ENCODE results near the gene KCTD10.

KCTD10 gene

GRCh38 chr12:109467978-109468676, 9.0 kb downstream of the KCTD10 start:
- DNase-seq = no peak

- no peak for DNase-seq
These were observed 10.3 kb downstream of the KCTD10 start for GRCh38 chr12:109466821-109467220.

DNA sequence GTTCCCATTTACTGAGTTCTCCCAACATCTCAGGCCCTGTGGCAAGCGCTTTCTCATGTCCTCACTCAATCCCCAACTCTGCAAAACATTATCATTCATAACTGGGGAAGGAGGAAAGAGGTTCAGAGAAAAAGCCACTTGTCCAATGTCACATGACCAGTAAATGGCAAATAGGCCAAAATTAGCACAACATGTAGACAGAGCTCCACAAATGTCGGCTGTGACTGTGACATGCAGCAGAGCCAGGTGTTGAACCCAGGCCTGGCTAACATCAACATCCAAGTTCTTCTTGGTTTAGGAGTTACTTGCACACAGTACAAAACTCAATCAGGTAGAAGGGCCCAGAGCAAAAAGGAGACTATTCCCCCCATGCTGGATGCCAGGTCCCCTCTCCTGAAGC, 10.8 kb downstream of the KCTD10 start:
- no peak for DNase-seq

DNA sequence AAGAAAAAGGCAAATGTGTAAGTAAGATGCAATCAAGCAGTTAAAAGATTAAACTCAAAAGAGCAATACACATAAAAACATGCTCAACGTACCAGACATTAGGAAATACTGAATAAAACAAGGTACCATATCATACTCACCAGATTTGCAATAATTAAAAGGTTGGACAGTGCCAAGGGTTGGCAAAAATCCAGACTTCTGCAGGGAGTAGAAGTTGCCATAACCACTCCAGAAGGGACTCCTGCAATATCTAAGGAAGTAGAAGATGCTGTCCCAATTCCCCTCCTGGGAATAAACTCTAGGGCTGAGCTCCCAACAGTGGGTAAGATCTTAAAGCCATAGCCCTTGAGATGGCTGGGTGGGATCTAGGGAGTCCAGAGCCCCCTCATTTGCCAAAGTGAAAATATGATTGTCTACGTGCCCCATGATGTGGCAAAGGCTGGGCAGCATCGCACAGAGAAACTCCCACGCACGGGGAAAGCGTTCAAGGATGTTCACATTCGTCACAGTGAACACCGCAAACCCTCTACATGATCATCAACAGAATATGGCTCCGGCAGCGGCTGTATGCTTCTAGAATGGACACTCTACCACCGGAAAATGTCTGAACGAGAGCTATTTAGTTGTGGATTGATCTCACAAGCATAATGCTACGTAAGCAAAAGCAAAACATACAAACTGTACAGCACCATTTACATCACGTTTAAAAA, 12.3 kb downstream of the KCTD10 start:
- DNase-seq = no peak

- no peak for DNase-seq
These were observed 13.3 kb downstream of the KCTD10 start for GRCh38 chr12:109463756-109464155.

DNA sequence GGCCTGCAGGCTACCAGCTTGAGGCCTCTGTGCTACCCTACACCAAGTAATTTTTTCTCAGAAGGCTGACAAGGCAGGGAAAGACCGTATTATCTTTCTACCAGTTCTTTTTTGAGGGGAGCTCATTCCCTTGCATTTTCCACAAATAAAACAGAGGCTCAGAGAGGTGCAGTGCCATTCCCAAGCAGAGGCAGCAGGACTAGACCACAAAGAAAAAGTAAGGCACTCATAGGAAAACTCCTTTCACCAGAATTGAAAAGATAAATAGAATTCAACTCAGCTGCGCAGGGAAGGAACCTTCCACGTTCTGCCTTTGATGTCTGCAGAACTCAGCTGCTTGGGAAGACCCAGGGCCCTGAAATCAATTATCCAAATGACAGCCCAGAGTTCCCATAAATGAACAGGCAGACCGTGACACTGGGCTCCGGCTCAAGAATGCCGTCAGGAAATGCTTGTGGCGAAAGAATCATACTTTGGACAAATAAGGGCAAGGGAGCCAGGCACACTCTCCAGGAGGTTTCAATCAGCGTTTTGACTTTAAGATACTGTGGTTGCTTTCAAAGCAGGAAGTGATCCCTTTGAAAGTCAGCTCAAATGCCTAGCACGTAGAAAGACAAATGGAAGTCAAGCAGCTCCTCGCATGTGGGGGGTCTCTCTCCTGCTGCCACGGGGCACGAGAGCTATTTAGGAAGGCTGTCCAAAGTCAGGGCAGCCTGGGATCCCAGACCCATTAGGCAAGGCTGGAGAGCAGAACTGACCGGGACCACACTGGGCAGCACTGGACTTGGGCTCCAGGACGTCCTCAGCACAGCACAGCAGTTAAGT, 14.0 kb downstream of the KCTD10 start:
- DNase-seq = no peak

GRCh38 chr12:109461846-109462756, 15.0 kb downstream of the KCTD10 start:
- DNase-seq = no peak

GRCh38 chr12:109461049-109461845, 15.9 kb downstream of the KCTD10 start:
- no peak for DNase-seq

GRCh38 chr12:109460538-109460937, 16.6 kb downstream of the KCTD10 start:
- DNase-seq = no peak

DNA sequence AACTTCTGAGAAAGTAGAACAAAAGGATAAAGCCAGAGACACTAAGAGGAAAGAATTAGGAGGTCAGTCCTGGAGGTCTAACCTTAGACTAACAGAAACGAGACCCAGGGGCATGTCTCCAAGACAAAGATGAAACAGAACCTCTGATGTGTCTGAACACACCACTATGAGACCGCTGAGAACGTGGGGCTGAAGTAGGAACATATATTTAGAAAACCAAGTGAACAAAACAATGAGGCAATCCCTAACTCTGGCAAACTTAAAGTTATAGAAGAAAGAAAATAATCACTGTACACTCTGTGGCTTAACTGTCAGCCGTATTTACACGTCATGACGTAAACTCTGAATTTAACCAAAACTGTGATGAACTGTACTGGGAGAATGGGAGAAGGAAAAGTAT, 17.9 kb downstream of the KCTD10 start:
- no peak for DNase-seq

GRCh38 chr12:109458771-109459208, 18.3 kb downstream of the KCTD10 start:
- DNase-seq = peak; percentile 80

DNA sequence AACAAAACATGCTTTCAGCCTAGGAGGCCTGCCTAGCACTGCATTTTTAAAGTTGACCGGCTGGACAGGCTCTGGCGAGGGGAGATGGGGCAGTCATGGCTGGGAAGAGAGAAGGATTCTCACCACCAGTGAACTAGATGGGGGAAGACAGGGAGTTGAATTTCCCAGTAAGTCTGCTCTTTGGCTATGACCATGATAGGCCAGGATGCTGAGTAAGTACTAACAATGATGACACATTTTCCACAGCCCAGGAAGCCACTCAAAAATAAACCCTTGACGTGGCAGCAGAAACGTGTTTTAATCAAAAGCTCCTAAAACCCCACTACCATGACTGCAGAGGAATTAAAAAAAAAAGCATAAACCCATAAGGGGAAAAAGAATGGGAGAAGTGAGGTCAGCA, 19.0 kb downstream of the KCTD10 start:
- DNase-seq = no peak

DNA sequence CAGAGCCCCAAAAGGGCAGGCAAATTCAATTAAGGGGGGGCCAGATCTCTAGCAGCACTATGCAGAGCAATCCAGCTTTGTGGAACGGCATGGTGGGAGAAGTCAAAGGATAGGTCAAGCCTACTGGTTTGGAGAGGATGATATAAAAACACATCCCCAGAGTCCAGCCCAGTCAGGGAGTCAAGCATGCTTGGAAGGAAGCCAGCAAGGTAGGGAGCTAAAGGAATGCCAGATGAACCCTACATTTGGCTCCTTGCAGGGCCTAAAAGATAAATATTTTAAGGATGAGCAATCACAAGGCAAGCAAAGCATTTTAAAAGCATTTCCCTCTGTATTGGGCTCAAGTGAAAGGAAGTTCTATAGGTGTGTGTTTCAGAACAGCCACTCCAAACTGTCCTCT, 21.4 kb downstream of the KCTD10 start:
- DNase-seq = no peak

GRCh38 chr12:109452489-109452888, 24.6 kb downstream of the KCTD10 start:
- DNase-seq = no peak

- DNase-seq = no peak
These were observed 25.7 kb downstream of the KCTD10 start for GRCh38 chr12:109451400-109451799.

DNA sequence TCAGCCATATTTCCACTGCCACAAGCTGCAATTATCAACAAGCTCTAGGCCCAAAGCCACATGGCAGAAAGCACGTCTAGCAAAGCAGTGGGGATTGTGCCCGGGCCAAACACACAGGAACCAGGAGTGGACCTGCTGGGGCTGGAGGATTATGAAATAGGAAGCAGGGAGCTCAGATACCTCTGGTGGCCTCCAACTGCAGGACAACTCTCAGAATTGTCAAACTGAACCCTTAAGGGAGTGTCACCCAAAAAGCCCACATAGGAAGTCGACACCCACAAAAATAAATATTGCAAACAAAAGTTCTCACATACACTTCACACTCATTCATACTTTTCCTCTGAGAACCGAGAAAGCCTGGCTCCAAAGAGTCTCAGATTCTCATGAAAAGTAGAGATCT, 26.1 kb downstream of the KCTD10 start:
- DNase-seq = no peak

- DNase-seq = no peak
These were observed 27.1 kb downstream of the KCTD10 start for GRCh38 chr12:109449845-109450532.

- no peak for DNase-seq
These were observed 28.3 kb downstream of the KCTD10 start for GRCh38 chr12:109448707-109449390.

DNA sequence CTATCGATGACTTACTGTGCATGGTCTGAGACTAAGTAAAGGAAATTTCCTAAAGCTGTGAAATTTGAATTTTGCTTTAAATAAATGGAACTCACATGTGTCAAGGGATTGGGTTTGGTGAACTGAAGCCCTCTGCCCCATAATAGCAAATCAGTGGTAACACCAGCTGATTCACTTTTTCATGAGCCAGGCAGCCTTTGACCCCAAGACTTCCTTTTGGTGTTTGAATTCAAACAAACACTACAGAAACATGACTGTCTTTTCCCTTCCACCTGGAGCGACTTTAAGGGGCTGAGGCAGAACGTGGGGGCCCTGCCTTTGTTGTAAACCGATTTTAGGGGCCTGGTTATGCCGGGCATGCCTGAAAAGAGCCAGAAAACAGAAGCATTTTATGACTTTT, 28.8 kb downstream of the KCTD10 start:
- DNase-seq = no peak

GRCh38 chr12:109447482-109447881, 29.6 kb downstream of the KCTD10 start:
- DNase-seq = no peak

- DNase-seq = no peak
These were observed 30.2 kb downstream of the KCTD10 start for GRCh38 chr12:109446869-109447268.
